ENCODE measurements around the gene MYOF. TPM values are rescaled to one million over a fixed set of nuclear protein-coding genes. Genes with fewer than 3 reads are reported as not detected.

MYOF gene
- total RNA-seq, 1 donor from 2014 or later: 109 TPM

Other genes with a start within 250 kb of the MYOF start
- 8.7 TPM for gene CEP55, start 14.3 kb upstream of the MYOF start, total RNA-seq (ENCODE audit: insufficient read depth, low replicate concordance)
- 0.96 TPM for gene FFAR4, start 84.3 kb upstream of the MYOF start, total RNA-seq (ENCODE audit: insufficient read depth, low replicate concordance)
- 6.5 TPM for gene RBP4, start 118.9 kb upstream of the MYOF start, total RNA-seq (ENCODE audit: insufficient read depth, low replicate concordance)
- gene PDE6C, start 130.2 kb upstream of the MYOF start, total RNA-seq (ENCODE audit: insufficient read depth, low replicate concordance): 1.2 TPM
- gene FRA10AC1, start 220.3 kb upstream of the MYOF start, total RNA-seq (ENCODE audit: insufficient read depth, low replicate concordance): 16.6 TPM